Umbilical cord (tissue), 2 donors: ENCODE results near the gene CFAP20. TPM values are rescaled to one million over a fixed set of nuclear protein-coding genes. Genes with fewer than 3 reads are reported as not detected.
A peak's percentile ranks its signal among the peaks of the same experiment; 100 is the strongest.
"Not testable (repeated sequence)": the region's sequence is repeated elsewhere in the genome, so short reads cannot be mapped to it uniquely, and the experiment has no call there.

Experiments used
- DNase-seq: peaks from one replicate; pipeline ENCODE4 v3.0.0-alpha.2; 2015; ENCODE audit warnings: low spot score
- total RNA-seq: library from RNA; depleted of rRNA; stranded (reverse); fragments of >200 nt; gene quantifications from one replicate; pipeline ENCODE4 v1.2.3, GENCODE V29; 2014; ENCODE audit warnings: low replicate concordance; ENCODE audit not compliant: insufficient read depth

The CFAP20 gene
- total RNA-seq, 1 donor from 2014 or later, result 40.9 TPM

- DNase-seq, result peak; percentile 39
Measured at GRCh38 chr16:58098207-58099096, 30.7 kb downstream of the CFAP20 start.

GRCh38 chr16:58096249-58096648, 32.9 kb downstream of the CFAP20 start:
- DNase-seq, result no peak

GRCh38 chr16:58095575-58095960, 33.6 kb downstream of the CFAP20 start:
- DNase-seq, result not testable (repeated sequence)

- no peak for DNase-seq
Measured at GRCh38 chr16:58094791-58095574, 34.2 kb downstream of the CFAP20 start.

GRCh38 chr16:58094026-58094425, 35.2 kb downstream of the CFAP20 start:
- no peak for DNase-seq

GRCh38 chr16:58090396-58090795, 38.8 kb downstream of the CFAP20 start:
- DNase-seq, result not testable (repeated sequence)

- DNase-seq, result peak; percentile 21
Measured at GRCh38 chr16:58088091-58088490, 41.1 kb downstream of the CFAP20 start.

- no peak for DNase-seq
Measured at GRCh38 chr16:58087209-58087913, 41.8 kb downstream of the CFAP20 start.

GRCh38 chr16:58086381-58087208, 42.6 kb downstream of the CFAP20 start:
- no peak for DNase-seq

- DNase-seq, result no peak
Measured at GRCh38 chr16:58085584-58086251, 43.5 kb downstream of the CFAP20 start.

- DNase-seq, result no peak
Measured at GRCh38 chr16:58085171-58085570, 44.0 kb downstream of the CFAP20 start.

GRCh38 chr16:58084635-58085034, 44.5 kb downstream of the CFAP20 start:
- DNase-seq, result no peak

GRCh38 chr16:58082381-58082780, 46.8 kb downstream of the CFAP20 start:
- DNase-seq, result no peak

GRCh38 chr16:58080657-58081056, 48.5 kb downstream of the CFAP20 start:
- DNase-seq, result not testable (repeated sequence)

- no peak for DNase-seq
Measured at GRCh38 chr16:58077796-58078195, 51.4 kb downstream of the CFAP20 start.

- DNase-seq, result no peak
Measured at GRCh38 chr16:58076514-58076913, 52.7 kb downstream of the CFAP20 start.

- no peak for DNase-seq
Measured at GRCh38 chr16:58074657-58075056, 54.5 kb downstream of the CFAP20 start.

GRCh38 chr16:58073086-58073485, 56.1 kb downstream of the CFAP20 start:
- not testable (repeated sequence) for DNase-seq

- not testable (repeated sequence) for DNase-seq
Measured at GRCh38 chr16:58072134-58072533, 57.0 kb downstream of the CFAP20 start.

GRCh38 chr16:58070585-58070984, 58.6 kb downstream of the CFAP20 start:
- DNase-seq, result no peak
